Glutamatergic neuron (in vitro differentiated cells): Measurements from ENCODE around the gene CES4A. TPM values are rescaled to one million over a fixed set of nuclear protein-coding genes. Genes with fewer than 3 reads are reported as not detected.

Experiments
- DNase-seq: peaks from one replicate; pipeline ENCODE4 v3.0.0; 2022
- H3K27ac Mint-ChIP-seq: one replicate; pipeline ENCODE4 v1.8.0; 2020; ENCODE audit warnings: mild to moderate bottlenecking, mixed read lengths, inconsistent platforms; ENCODE audit not compliant: unreplicated experiment
- H3K27me3 Mint-ChIP-seq: one replicate; pipeline ENCODE4 v1.8.0; 2020; ENCODE audit warnings: mild to moderate bottlenecking, moderate library complexity, mixed read lengths, inconsistent platforms; ENCODE audit not compliant: unreplicated experiment
- H3K36me3 Mint-ChIP-seq: one replicate; pipeline ENCODE4 v1.8.0; 2020; ENCODE audit warnings: mild to moderate bottlenecking, mixed read lengths, inconsistent platforms; ENCODE audit not compliant: unreplicated experiment
- H3K4me1 Mint-ChIP-seq: one replicate; pipeline ENCODE4 v1.8.0; 2020; ENCODE audit warnings: mild to moderate bottlenecking, low read depth, mixed read lengths, inconsistent platforms; ENCODE audit not compliant: unreplicated experiment
- H3K4me3 Mint-ChIP-seq: one replicate; pipeline ENCODE4 v1.8.0; 2020; ENCODE audit warnings: mild to moderate bottlenecking, mixed read lengths, inconsistent platforms; ENCODE audit not compliant: unreplicated experiment
- H3K9me3 Mint-ChIP-seq: one replicate; pipeline ENCODE4 v1.8.0; 2020; ENCODE audit warnings: mild to moderate bottlenecking, moderate library complexity, mixed read lengths, inconsistent platforms; ENCODE audit not compliant: unreplicated experiment
- CTCF ChIP-seq: fragments of 200-600 bp; sonication (generic); IDR thresholded peaks from one replicate; pipeline ENCODE4 v1.5.0; 2021; ENCODE audit not compliant: partially characterized antibody, unreplicated experiment
- total RNA-seq: library from RNA; stranded (reverse); fragmentation: NEBNext Ultra II Directional; extraction: Animal tissue kit (Norgen Biotek cat#: 25700); gene quantifications from one replicate; pipeline ENCODE4 v1.2.1, GENCODE V29; 2021; ENCODE audit not compliant: unreplicated experiment

Gene CES4A
- total RNA-seq, 1 donor from 2014 or later = 3.6 TPM

GRCh38 chr16:67022531-67023214 lies 34.3 kb downstream of the CES4A start:
- no peak for TF ChIP-seq CTCF
- Mint-ChIP-seq H3K36me3 (no peaks in the 10 kb centered on the region), H3K27ac (peak overlapping the region; percentile 65), H3K9me3 (peaks cover 6% of the 10 kb centered on the region), H3K27me3 (peaks cover 6% of the 10 kb centered on the region), H3K4me1 (peaks cover 17% of the 10 kb centered on the region), H3K4me3 (peak overlapping the region; percentile 22)
- DNase-seq = no peak

- H3K4me3 Mint-ChIP-seq = peak overlapping the region; percentile 17
- H3K27me3 Mint-ChIP-seq = peaks cover 6% of the 10 kb centered on the region
- TF ChIP-seq CTCF = no peak
- no peaks in the 10 kb centered on the region for H3K36me3 Mint-ChIP-seq
- H3K9me3 Mint-ChIP-seq = peaks cover 6% of the 10 kb centered on the region
- no peak overlapping the region for H3K27ac Mint-ChIP-seq
- no peak for DNase-seq
- peaks cover 17% of the 10 kb centered on the region for H3K4me1 Mint-ChIP-seq
Measured at GRCh38 chr16:67023689-67024088, 35.3 kb downstream of the CES4A start.

GRCh38 chr16:67024384-67025209 lies 36.2 kb downstream of the CES4A start:
- Mint-ChIP-seq H3K27ac (peak overlapping the region; percentile 33), H3K4me3 (no peak overlapping the region), H3K36me3 (no peaks in the 10 kb centered on the region), H3K27me3 (peaks cover 6% of the 10 kb centered on the region), H3K4me1 (peaks cover 17% of the 10 kb centered on the region), H3K9me3 (peaks cover 2% of the 10 kb centered on the region)
- TF ChIP-seq CTCF = no peak
- no peak for DNase-seq

GRCh38 chr16:67025210-67025550 lies 36.8 kb downstream of the CES4A start:
- TF ChIP-seq CTCF = no peak
- Mint-ChIP-seq H3K27ac (no peak overlapping the region), H3K27me3 (peaks cover 8% of the 10 kb centered on the region), H3K4me3 (no peak overlapping the region), H3K36me3 (no peaks in the 10 kb centered on the region), H3K9me3 (peaks cover 6% of the 10 kb centered on the region), H3K4me1 (peaks cover 17% of the 10 kb centered on the region)
- no peak for DNase-seq

- Mint-ChIP-seq H3K9me3 (peaks cover 6% of the 10 kb centered on the region), H3K36me3 (no peaks in the 10 kb centered on the region), H3K4me1 (peaks cover 19% of the 10 kb centered on the region), H3K27ac (no peak overlapping the region), H3K4me3 (no peak overlapping the region), H3K27me3 (peaks cover 4% of the 10 kb centered on the region)
- TF ChIP-seq CTCF = no peak
- DNase-seq = no peak
Measured at GRCh38 chr16:67026570-67026969, 38.2 kb downstream of the CES4A start.
